GM19025 (cell line): ENCODE measurements around the gene PRKRIP1.
A peak's percentile ranks its signal among the peaks of the same experiment; 100 is the strongest.
"Not testable (repeated sequence)": the region's sequence is repeated elsewhere in the genome, so short reads cannot be mapped to it uniquely, and the experiment has no call there.

ENCODE experiments used
- ATAC-seq: cut with Tn5 transposase; IDR thresholded peaks from one replicate; pipeline ENCODE4 v1.9.1; 2021; ENCODE audit warnings: mild to moderate bottlenecking, low read depth, moderate library complexity; ENCODE audit not compliant: unreplicated experiment

The PRKRIP1 gene

DNA sequence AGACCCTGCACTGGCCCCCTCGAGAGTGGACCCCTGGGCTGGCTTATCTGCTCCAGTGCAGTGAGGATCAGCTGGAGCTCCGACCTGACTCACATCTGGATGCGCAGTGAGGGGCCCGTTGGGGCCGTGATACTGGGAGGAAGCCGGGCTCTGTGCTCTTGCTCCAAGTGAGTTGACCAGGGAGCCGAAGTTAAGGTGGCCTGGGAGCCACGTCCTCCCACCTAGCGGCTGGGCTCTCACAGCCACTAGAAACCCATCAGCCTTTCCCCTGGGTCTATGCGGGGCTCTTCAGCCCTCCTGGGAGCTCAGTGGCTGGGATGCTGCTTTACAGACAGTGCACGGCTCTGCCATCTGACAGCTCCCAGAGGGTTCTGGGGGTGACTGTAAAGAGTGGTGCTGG, 59.4 kb downstream of the PRKRIP1 start:
- no peak for ATAC-seq

DNA sequence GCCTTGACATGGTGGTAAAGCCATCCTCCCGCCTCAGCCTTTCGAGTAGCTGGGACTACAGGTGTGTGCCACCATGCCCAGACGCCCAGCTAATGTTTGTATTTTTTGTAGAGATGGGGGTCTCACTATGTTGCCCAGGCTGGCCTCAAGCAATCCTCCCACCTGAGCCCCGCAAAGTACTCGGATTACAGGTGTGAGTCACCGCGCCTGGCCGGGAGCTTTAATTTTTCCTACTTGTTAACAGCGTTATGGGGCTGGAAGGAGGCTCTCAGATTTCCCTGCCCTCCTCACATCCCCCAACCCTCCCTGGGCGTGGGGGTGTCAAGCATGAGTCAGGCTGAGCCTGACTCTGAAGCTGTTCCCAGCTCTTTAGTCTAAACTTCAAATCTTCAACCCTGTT, 60.2 kb downstream of the PRKRIP1 start:
- ATAC-seq: no peak

DNA sequence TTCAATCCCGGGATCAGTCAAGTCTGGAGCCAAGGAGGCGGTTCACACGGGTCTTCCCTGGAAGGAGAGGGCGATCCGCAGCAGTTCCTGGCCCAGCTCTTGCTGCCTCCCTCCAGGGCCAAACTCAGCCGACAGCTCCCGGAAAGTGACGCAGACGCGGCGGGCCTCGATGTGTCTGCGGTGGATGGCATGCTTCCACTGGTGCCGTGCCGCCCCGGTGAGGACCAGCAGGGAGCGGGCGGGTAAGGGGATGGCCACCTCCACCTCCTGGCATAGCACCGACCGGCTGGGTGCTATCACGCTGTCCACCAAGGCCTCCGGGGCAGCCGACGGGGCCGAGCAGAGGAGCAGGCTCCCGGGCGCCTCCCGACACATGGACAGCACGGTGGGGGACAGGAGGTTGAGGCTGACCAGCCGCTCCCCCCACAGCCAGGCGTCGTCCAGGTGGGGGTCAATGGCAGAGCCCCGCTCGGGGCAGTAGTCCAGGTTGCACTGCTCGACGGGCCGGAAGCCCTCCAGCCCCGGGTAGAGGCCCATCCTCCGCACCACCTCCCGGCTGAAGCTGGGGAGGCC, 61.3 kb downstream of the PRKRIP1 start:
- no peak for ATAC-seq

DNA sequence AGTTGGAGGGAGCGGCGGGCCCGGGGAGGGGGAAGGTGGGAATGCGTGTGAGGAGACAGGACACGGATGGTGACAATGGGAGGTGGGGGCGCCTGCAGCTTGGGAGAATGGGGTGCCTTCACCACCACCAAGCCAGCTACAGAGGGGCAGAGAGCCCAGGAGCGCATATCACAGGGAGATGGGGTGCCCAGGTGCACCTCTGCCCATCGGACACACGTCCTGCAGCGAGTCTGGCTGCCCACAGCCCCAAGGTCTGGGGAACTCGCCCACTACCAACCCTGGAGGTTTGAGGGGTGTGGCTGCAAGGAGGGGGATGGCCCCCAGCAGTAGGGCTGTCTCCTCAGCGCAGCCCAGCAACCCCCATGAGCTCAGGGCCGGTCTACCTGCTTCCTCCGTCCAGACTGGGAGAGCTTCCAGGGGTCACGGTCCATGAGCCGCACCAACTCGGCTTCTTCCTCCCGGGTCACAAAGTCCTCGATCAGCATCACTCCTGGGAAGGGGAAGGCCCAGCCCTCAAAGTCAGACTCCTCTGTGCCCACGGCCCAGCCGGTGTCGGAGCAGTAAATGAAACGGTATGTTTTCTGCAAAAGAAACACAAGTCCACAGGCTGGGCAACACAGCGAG, 63.2 kb downstream of the PRKRIP1 start:
- no peak for ATAC-seq

DNA sequence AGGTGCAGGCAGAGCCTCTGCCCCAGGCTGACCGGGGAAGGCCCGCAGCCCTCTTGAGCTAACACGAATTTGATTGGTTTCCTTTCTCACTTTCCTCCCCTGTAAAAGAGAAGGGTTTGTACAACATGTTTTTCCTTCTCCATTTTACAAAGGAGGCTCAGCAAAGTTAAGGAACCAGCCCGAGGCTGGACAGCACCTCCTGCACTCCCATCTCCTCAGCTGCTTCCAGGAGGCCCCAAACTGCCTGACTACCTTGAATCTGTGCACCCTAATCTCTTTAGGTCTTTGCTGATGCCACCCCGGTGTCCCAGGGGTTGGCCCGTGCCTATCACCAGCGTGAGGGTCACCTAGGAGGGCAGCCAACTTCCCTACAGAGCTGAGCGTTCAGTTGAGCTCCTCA, 64.3 kb downstream of the PRKRIP1 start:
- ATAC-seq: no peak

DNA sequence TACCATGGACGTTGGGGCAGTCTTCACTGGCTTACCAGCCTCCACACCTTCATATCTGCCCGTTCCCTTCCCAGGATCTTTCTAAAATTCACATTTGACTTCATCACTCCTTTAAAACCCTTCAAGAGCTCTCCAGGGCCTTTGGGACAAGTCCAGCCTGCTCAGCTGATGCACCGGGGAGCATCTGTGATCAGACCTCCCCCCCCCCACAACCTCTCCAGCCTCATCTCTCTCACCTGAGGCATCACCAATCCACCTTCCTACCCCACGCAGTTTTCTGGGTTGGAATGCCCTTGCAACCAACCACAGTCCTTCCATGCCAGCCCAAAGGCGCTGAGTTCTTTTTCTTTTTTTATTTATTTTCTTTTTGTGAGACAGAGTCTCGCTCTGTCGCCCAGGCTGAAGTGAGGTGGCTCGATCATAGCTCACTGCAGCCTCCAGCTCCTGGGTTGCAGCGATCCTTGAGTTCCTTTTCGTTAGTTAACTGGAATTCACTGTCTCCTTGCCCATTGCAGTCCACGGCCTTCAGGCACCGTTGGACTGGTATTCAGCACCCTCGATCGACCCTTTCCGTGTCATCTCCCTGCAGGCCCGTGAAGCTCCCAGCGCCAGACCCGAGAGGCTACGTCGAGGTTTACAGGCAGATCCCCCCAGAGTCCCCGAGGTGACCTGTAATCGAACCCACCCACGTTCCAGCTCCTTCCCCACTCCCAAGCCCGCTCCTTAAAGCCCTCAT, 67.8 kb downstream of the PRKRIP1 start:
- ATAC-seq: no peak

DNA sequence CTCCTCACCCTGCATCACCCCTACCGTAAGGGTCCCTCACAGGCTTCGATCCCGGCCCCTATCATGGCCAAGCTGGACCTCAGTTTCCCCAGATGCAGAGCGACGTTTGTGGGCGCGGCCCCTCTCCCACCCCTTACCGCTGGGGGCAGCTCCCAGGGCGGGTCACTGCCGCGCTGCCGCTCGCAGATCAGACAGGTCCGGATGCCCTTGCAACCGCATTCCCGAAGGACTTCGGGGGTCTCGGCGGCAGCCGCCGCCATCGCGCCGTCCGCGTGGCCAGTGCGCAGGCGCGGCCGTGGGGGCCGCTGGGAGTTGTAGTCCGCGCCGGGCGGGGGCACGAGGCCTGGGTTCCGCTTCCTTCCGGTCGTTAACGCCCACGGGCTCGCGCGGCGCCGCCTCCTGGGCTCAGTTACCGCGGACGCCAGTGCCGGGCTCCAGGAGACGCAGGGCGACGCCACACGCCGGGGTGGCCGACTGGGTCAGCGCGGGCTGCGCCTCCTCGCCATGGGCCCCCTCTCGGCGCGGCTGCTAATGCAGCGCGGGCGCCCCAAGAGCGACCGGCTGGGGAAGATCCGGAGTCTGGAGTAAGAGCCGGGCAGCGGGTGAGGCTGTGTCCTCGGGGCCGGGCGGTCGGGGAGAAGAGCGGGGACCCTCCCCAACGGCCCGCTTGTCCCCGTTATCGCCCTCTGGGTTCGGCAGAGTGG, 68.6 kb downstream of the PRKRIP1 start, which contains the start of the genes ALKBH4 and LRWD1:
Gene ALKBH4, minus strand, starts transcription at position 287 of the 704 bp plus-strand sequence. Its CDS starts 27 bp downstream, at position 260.
Gene LRWD1, plus strand, starts transcription at position 408 of the 704 bp plus-strand sequence. Its CDS starts 97 bp downstream, at position 505.
- peak; percentile 87 for ATAC-seq

DNA sequence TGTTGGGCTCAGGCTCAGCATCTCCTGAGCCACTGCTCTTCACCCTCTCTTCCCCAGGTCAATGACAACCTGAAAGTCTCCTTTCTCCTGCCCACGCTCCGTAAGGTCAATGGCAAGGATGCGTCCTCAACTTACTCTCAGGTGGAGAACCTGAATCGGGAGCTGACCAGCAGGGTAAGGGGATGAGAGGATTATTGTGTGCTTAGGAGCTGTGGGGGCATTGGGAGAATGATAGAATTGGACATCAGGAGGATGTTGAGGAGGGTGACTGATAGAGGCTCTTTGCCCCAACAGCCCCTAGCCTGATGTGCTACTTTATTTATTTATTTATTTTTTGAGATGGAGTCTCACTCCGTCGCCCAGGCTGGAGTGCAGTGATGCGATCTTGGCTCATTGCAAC, 69.9 kb downstream of the PRKRIP1 start:
- no peak for ATAC-seq

DNA sequence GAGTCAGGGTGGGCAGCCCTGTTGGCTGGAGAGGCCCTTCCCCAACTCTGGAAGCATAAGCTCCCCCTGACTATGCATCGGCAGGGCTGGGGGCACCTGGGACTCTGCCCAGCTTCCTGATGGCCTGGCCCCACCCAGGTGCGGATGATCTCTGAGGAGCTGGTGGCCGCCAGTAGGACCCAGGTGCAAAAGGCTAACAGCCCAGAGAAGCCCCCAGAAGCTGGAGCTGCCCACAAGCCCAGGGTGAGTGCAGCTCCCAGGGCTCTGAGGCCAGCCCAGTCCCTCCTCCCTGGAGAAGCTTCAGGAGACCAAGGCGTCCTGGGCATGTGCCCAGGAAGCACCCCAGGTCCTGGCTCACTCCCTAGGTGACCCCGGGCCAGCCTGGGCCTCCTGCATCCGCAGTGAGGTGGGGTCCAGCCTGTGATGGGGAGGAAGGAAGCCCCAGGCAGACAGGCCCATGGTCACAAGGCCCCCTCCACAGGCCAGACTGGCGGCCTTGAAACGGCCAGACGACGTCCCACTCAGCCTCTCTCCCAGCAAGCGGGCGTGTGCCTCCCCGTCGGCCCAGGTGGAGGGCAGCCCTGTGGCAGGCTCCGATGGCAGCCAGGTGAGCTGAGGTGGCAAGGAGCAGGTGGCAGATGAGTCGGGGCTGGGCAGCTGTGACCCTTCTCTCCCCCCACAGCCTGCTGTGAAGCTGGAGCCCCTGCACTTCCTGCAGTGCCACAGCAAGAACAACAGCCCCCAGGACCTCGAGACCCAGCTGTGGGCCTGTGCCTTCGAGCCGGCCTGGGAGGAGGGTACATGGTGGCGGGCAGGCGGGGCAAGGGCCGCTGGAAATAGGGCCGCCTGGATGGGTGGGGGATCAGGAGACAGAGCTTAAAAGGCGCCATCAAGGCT, 71.7 kb downstream of the PRKRIP1 start:
- no peak for ATAC-seq

DNA sequence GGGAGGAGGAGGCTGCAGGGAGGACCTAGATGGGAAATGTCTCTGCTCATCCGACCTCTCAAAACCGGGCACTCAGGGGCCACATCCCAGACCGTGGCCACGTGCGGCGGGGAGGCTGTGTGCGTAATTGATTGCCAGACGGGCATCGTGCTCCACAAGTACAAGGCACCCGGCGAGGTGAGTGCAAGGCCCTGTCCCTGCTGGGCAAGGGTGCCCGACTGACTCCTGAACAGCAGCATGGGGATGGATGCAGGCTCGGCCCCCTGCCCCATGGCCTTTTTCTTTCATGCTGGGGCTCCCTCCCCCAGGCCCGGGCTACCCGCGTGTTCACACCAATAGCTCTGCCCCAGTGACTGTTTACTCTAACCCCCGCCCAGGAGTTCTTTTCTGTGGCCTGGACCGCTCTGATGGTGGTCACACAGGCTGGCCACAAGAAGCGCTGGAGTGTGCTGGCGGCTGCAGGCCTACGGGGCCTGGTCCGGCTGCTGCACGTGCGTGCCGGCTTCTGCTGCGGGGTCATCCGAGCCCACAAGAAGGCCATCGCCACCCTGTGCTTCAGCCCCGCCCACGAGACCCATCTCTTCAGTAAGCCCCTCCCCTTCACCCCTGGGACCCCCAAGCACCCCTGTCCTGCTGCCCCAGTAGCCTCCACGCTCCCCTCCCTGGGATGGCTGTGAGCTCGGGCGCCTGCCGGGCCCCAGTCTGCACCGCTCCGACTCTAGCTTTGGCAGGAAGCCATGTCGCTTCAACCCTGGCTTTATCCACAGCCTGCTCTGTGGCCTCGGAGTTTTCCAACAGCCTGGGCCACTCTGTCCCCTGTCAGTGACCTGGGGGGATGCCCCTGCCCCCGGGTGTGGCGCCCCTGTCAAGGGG, 72.6 kb downstream of the PRKRIP1 start:
- no peak for ATAC-seq

DNA sequence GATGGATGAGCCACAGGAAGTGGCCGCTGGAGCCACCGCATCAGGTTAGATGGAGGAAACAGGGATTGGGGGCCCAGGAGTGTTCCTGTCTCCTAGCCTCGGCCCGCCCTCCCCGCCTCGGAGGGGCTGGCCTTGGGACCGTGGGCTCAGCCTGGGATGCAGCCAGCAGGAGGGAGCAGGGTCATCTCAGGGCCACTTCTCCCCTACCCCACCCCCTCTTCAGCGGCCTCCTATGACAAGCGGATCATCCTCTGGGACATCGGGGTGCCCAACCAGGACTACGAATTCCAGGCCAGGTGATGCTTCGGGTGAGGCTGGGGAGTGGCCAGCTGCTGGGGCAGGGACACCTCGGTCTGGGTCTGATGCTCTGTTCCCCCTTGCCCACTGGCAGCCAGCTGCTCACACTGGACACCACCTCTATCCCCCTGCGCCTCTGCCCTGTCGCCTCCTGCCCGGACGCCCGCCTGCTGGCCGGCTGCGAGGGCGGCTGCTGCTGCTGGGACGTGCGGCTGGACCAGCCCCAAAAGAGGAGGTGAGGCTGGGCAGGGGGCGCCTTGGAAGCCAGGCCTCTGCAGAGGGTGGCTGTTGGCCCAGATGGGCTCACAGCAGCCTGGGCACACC, 73.3 kb downstream of the PRKRIP1 start:
- ATAC-seq: no peak

DNA sequence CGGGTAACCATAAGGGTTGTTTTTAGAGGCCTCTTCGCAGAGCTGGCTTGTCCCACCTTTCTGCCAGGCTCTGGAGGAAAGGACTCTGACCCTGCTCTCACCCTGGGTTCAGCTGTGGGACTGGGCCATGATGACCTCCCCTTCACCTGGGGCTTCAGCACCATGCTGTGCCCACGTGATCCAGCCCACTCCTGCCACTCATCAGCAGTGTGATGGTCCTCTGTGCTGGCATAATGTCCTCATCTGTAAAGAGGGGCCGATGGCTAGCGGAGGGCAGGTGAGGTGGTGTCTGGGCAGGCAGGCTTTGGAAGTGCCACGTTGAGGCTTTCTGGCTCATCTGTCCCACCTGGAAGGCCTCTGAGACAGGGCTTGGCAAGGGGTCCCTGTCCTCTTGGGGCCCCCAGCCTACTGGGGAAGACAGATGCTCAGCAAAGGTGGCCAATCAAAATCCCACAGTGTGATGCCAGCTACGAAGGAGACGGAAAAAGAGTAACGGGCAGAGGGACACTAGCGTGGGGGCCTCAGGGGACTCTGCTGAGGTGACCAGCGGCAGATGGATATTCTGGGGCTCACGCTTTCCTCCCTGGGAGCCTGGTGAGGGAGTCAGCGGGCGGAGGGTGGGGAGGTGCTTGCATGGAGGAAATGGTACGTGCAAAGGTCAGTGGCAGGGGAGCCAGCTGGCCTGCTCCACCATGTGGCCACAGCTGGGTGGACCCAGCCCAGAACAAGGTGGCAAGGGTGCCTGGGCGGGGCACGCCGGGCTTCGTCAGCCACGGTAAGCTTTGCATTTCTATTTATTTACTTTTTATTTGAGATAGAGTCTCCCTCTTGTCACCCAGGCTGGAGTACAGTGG, 74.0 kb downstream of the PRKRIP1 start:
- no peak for ATAC-seq

DNA sequence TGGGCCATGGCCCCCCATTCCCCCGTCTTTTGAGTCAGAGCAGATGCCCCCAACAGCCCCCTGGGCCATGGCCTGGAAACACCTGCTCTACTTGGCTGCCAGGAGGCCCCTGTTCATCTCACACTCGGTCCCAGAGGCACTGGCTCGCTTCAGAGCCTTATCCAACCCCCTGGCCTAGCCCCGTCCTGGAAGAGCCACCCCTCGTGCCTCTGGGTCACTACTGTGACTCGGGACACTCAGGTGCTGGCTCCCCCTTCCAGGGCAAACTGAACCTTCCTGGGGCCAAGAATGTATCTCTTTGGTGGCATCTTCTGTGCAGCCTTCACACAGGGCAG, 75.6 kb downstream of the PRKRIP1 start:
- no peak for ATAC-seq

DNA sequence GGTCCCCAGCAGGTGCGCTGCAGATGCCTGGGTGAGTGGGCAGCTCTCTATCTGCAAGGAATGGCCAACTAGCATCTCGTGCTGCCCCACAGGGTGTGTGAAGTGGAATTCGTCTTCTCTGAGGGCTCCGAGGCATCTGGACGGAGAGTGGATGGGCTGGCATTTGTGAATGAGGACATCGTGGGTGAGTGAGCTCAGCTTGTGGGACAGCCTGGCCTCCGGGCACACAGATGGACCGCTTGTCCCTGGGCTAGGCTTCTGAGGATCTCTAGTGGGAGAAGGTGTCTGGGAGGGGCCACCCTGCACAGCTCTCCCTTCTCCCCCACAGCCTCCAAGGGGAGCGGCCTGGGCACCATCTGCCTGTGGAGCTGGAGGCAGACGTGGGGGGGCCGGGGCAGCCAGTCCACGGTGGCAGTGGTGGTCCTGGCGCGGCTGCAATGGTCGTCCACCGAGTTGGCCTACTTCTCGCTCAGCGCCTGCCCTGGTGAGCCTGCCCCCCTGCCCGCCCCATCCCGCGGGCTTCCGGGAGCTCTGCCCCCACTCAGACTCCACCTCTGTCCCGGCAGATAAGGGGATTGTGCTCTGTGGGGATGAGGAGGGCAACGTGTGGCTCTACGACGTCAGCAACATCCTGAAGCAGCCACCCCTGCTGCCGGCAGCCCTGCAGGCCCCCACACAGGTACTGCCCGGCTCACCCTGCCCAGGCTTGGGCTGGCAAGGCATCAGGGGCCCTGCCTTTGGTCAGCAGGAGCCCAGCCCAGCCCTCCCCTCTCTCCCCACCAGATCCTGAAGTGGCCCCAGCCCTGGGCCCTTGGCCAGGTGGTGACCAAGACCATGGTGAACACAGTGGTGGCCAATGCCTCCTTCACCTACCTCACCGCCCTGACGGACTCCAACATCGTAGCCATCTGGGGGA, 76.2 kb downstream of the PRKRIP1 start:
- ATAC-seq: no peak

DNA sequence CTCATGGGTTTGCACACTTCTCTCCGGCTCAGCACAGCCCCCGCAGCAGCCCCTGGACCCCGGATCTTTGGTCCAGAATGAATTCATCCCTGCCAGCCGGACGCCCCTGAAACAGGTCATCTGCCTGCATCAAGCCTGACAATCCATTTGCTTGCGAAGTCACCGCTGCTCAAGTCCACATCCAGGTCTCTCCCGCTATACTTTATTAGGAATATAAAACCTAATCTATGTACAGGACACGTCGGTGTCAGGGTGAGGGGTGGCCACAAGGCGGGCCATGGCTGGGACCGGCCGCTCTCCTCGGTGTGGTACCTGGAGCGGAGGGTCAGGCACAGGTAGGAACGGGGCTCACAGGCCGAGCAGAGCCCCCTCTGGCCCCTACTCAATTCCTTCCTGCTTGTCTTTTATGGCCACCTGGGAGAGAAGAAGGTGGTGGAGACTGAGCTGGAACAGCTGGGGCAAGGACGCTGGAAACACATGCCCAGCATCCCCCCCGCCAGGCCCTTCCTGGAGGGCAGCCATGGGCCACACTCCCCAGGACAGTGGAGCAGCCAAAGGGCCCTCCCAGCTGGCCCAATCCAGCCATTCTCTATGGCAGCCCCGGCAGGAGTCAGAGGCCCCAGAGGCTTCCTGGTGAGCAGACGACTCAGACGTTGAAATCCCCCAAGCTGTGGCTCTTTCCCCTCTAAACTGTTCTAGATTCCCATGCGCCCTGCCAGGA, 77.3 kb downstream of the PRKRIP1 start:
- no peak for ATAC-seq

DNA sequence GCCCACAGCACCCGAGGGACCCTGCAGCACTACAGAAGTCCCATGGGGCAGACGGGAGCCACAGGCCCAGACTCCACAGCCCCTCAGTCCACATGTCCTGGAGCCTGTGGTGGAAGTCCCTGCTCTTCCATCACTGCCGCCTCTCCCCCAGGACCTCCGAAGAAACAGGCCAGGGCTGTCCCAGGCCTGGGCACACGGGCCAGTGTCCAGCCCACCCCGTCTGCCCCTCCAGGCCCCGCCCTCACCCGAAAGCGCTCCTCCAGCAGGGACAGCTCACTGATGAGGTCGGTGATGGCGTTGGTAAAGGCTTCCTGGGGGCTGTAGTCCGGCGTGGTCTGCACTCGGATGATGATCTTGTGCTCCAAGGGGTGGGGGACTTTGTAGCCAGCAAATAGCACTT, 78.0 kb downstream of the PRKRIP1 start:
- not testable (repeated sequence) for ATAC-seq
